GM23248 (cell line): ENCODE measurements around the gene HSF4. TPM values are rescaled to one million over a fixed set of nuclear protein-coding genes. Genes with fewer than 3 reads are reported as not detected.

ENCODE experiments used
- DNase-seq: peaks from one replicate; pipeline ENCODE4 v3.0.0-alpha.2; 2015
- H2AFZ ChIP-seq: fragments of 200-600 bp; sonication (generic); 2 replicates; pipeline ENCODE4 v1.6.1; 2016; ENCODE audit warnings: antibody characterized with exemption
- H3F3A ChIP-seq: fragments of 200-600 bp; sonication (generic); 2 replicates; pipeline ENCODE4 v1.6.1; 2016; ENCODE audit warnings: mild to moderate bottlenecking, antibody characterized with exemption, mixed run types; ENCODE audit not compliant: insufficient read depth
- H3K27ac ChIP-seq: fragments of 200-600 bp; sonication (generic); 2 replicates; pipeline ENCODE4 v1.5.1; 2016; ENCODE audit warnings: mild to moderate bottlenecking
- H3K27me3 ChIP-seq: fragments of 200-600 bp; sonication (generic); replicated peaks from 2 replicates; pipeline ENCODE4 v1.6.1; 2016; ENCODE audit warnings: mild to moderate bottlenecking; ENCODE audit not compliant: insufficient read depth
- H3K36me3 ChIP-seq: fragments of 200-600 bp; sonication (generic); 2 replicates; pipeline ENCODE4 v1.6.1; 2016; ENCODE audit warnings: low read depth, mild to moderate bottlenecking
- H3K4me1 ChIP-seq: fragments of 200-600 bp; sonication (generic); 2 replicates; pipeline ENCODE4 v1.6.1; 2016; ENCODE audit warnings: mild to moderate bottlenecking; ENCODE audit not compliant: insufficient read depth
- H3K4me2 ChIP-seq: fragments of 200-600 bp; sonication (generic); one replicate; pipeline ENCODE4 v1.6.1; 2016; ENCODE audit warnings: mild to moderate bottlenecking; ENCODE audit not compliant: unreplicated experiment
- H3K4me3 ChIP-seq: fragments of 200-600 bp; sonication (generic); 2 replicates; pipeline ENCODE4 v1.5.1; 2016; ENCODE audit warnings: mild to moderate bottlenecking
- H3K79me2 ChIP-seq: fragments of 200-600 bp; sonication (generic); 2 replicates; pipeline ENCODE4 v1.6.1; 2016; ENCODE audit warnings: mild to moderate bottlenecking; ENCODE audit not compliant: insufficient read depth
- H3K9ac ChIP-seq: fragments of 200-600 bp; sonication (generic); 2 replicates; pipeline ENCODE4 v1.6.1; 2016; ENCODE audit warnings: mild to moderate bottlenecking
- H3K9me2 ChIP-seq: fragments of 200-600 bp; sonication (generic); 2 replicates; pipeline ENCODE4 v1.6.1; 2016; ENCODE audit warnings: mixed run types, mild to moderate bottlenecking, moderate library complexity; ENCODE audit not compliant: insufficient read depth
- H3K9me3 ChIP-seq: fragments of 200-600 bp; sonication (generic); one replicate; pipeline ENCODE4 v1.6.1; 2017; ENCODE audit warnings: low read depth
- H4K20me1 ChIP-seq: fragments of 200-600 bp; sonication (generic); 2 replicates; pipeline ENCODE4 v1.6.0; 2016; ENCODE audit not compliant: insufficient read depth
- EZH2 ChIP-seq: fragments of 200-600 bp; sonication (generic); IDR thresholded peaks from 2 replicates; pipeline ENCODE4 v1.6.1; 2018; ENCODE audit warnings: antibody characterized with exemption, mild to moderate bottlenecking; ENCODE audit not compliant: insufficient read depth, poor library complexity, severe bottlenecking
- EZH2phosphoT487 ChIP-seq: fragments of 200-600 bp; sonication (generic); IDR thresholded peaks from 2 replicates; pipeline ENCODE4 v1.6.1; 2018; ENCODE audit warnings: antibody characterized with exemption, moderate library complexity, mild to moderate bottlenecking, low read depth; ENCODE audit not compliant: insufficient read depth
- WGBS, 2 experiments: methylation state at CpG; one replicate each; pipeline ENCODE4 v1.1.6; 2015 to 2017; ENCODE audit warnings: low lambda C conversion rate in 2 of 2, low coverage in 1 of 2; ENCODE audit errors: missing lambda C conversion rate in 2 of 2; 5-methylcytosine and 5-hydroxymethylcytosine counted together
- in situ Hi-C: fragments of 300-500 bp; cut with MboI; formaldehyde crosslinking; loops from 2 replicates; pipeline ENCODE4 v1.15.0; 2020
- polyA plus RNA-seq: library from polyadenylated mRNA; unstranded; fragments of >200 nt; fragmentation: Nextera tagmentation; extraction: Ambion mirVana; gene quantifications from 2 replicates; pipeline ENCODE4 v1.2.1, GENCODE V29; 2016
- total RNA-seq: library from RNA; depleted of rRNA; stranded (reverse); fragments of >200 nt; shearing (Covaris generic); gene quantifications from 2 replicates; pipeline ENCODE4 v1.2.3, GENCODE V29; 2014

HSF4 gene
- total and polyA plus RNA-seq, 2 experiments from 2014 or later, result 3.0 to 10.8 TPM

- peaks cover 21% of the 10 kb centered on the region; the same call in 1 of the 2 replicates for H3K36me3 ChIP-seq
- peaks cover 39% of the 10 kb centered on the region for H3K79me2 ChIP-seq
Observed at GRCh38 chr16:67195676-67196075, 31.1 kb downstream of the HSF4 start.

GRCh38 chr16:67196881-67197280, 32.3 kb downstream of the HSF4 start:
- no peaks in the 10 kb centered on the region for H3K9me2 ChIP-seq
- TF ChIP-seq EZH2phosphoT487 (no peak), EZH2 (no peak)
- H3K79me2 ChIP-seq, result peaks cover 39% of the 10 kb centered on the region
- WGBS, 2 experiments, result 100% methylated on average over 1 of the region's 1 CpG
- H2AFZ ChIP-seq, result no peak overlapping the region
- no peak overlapping the region for H3K9ac ChIP-seq
- no peaks in the 10 kb centered on the region for H3K9me3 ChIP-seq
- H3K27ac ChIP-seq, result no peak overlapping the region
- no peaks in the 10 kb centered on the region for H4K20me1 ChIP-seq
- DNase-seq, result no peak
- H3K4me1 ChIP-seq, result peaks cover 11% of the 10 kb centered on the region
- H3K27me3 ChIP-seq, result no peaks in the 10 kb centered on the region
- H3K36me3 ChIP-seq, result peaks cover 21% of the 10 kb centered on the region; the same call in 1 of the 2 replicates
- in situ Hi-C loops, result no loop called here
- H3F3A ChIP-seq, result peaks cover 10% of the 10 kb centered on the region; the same call in 1 of the 2 replicates
- no peak overlapping the region for H3K4me3 ChIP-seq
- no peak overlapping the region for H3K4me2 ChIP-seq

More at GRCh38 chr16:67195676-67196075, 31.1 kb downstream of the HSF4 start:
- in situ Hi-C loops, result no loop called here
- H4K20me1 ChIP-seq, result no peaks in the 10 kb centered on the region
- no peak overlapping the region for H3K4me3 ChIP-seq
- peaks cover 10% of the 10 kb centered on the region; the same call in 1 of the 2 replicates for H3F3A ChIP-seq
- H3K9ac ChIP-seq, result no peak overlapping the region
- peaks cover 11% of the 10 kb centered on the region for H3K4me1 ChIP-seq
- no peaks in the 10 kb centered on the region for H3K27me3 ChIP-seq
- no peak for TF ChIP-seq EZH2
- no peak for TF ChIP-seq EZH2phosphoT487
- 83 to 91% methylated on average over 5 of the region's 5 CpGs for WGBS, 2 experiments
- H2AFZ ChIP-seq, result no peak overlapping the region
- no peak for DNase-seq
- H3K4me2 ChIP-seq, result no peak overlapping the region
- H3K9me3 ChIP-seq, result no peaks in the 10 kb centered on the region
- no peak overlapping the region for H3K27ac ChIP-seq
- no peaks in the 10 kb centered on the region for H3K9me2 ChIP-seq

GRCh38 chr16:67197704-67198103, 33.2 kb downstream of the HSF4 start:
- 79 to 83% methylated on average over 6 of the region's 6 CpGs for WGBS, 2 experiments
- in situ Hi-C loops, result no loop called here
- DNase-seq, result no peak
- Histone ChIP-seq H3F3A (peaks cover 10% of the 10 kb centered on the region; the same call in 1 of the 2 replicates), H3K4me1 (peaks cover 11% of the 10 kb centered on the region), H3K9ac (no peak overlapping the region), H3K27me3 (no peaks in the 10 kb centered on the region), H3K9me3 (no peaks in the 10 kb centered on the region), H3K4me2 (no peak overlapping the region), H3K36me3 (peaks cover 21% of the 10 kb centered on the region; the same call in 1 of the 2 replicates), H3K27ac (no peak overlapping the region), H3K9me2 (no peaks in the 10 kb centered on the region), H4K20me1 (no peaks in the 10 kb centered on the region), H3K4me3 (no peak overlapping the region), H3K79me2 (peaks cover 32% of the 10 kb centered on the region), H2AFZ (no peak overlapping the region)
- TF ChIP-seq EZH2phosphoT487 (no peak), EZH2 (no peak)

GRCh38 chr16:67198238-67198734, 33.7 kb downstream of the HSF4 start:
- Histone ChIP-seq H3K36me3 (peaks cover 21% of the 10 kb centered on the region; the same call in 1 of the 2 replicates), H3K79me2 (peaks cover 26% of the 10 kb centered on the region), H3K9me2 (no peaks in the 10 kb centered on the region), H3K4me1 (peaks cover 8% of the 10 kb centered on the region), H3K4me2 (no peak overlapping the region), H3K9ac (no peak overlapping the region), H2AFZ (no peak overlapping the region), H4K20me1 (no peaks in the 10 kb centered on the region), H3K4me3 (no peak overlapping the region), H3F3A (peaks cover 10% of the 10 kb centered on the region; the same call in 1 of the 2 replicates), H3K27me3 (no peaks in the 10 kb centered on the region), H3K27ac (no peak overlapping the region), H3K9me3 (no peaks in the 10 kb centered on the region)
- TF ChIP-seq EZH2 (no peak), EZH2phosphoT487 (no peak)
- peak; percentile 65 for DNase-seq
- in situ Hi-C loops, result no loop called here
- WGBS, 2 experiments, result 61 to 63% methylated on average over 11 to 12 of the region's 12 CpGs
